H9 (cell line): ENCODE measurements around the gene LCE3E. TPM values are rescaled to one million over a fixed set of nuclear protein-coding genes. Genes with fewer than 3 reads are reported as not detected.

ENCODE experiments used
- DNase-seq: peaks from one replicate; pipeline ENCODE4 v3.0.0-alpha.2; 2017
- H2AFZ ChIP-seq: one replicate; pipeline ENCODE4 v1.6.1; 2013; ENCODE audit warnings: mild to moderate bottlenecking, low read length, control low read depth, moderate library complexity
- H2AK5ac ChIP-seq: 2 replicates; pipeline ENCODE4 v1.6.1; 2013; ENCODE audit warnings: low read length, control low read depth, mixed read lengths; ENCODE audit not compliant: insufficient read length
- H2BK120ac ChIP-seq: one replicate; pipeline ENCODE4 v1.6.1; 2013; ENCODE audit warnings: low read depth, mild to moderate bottlenecking, low read length, control low read depth, inconsistent platforms; ENCODE audit not compliant: poor library complexity, severe bottlenecking
- H2BK12ac ChIP-seq: 2 replicates; pipeline ENCODE4 v1.6.1; 2013; ENCODE audit warnings: low read length, control low read depth, mixed read lengths, low read depth; ENCODE audit not compliant: insufficient read length
- H2BK15ac ChIP-seq: 2 replicates; pipeline ENCODE4 v1.6.1; 2013; ENCODE audit warnings: low read depth, low read length, control low read depth
- H2BK20ac ChIP-seq: one replicate; pipeline ENCODE4 v1.6.1; 2013; ENCODE audit warnings: low read depth, mild to moderate bottlenecking, low read length, control low read depth, inconsistent platforms; ENCODE audit not compliant: poor library complexity, severe bottlenecking
- H2BK5ac ChIP-seq: 2 replicates; pipeline ENCODE4 v1.6.1; 2013; ENCODE audit warnings: low read length, control low read depth, mixed read lengths; ENCODE audit not compliant: insufficient read length
- H3K14ac ChIP-seq: 2 replicates; pipeline ENCODE4 v1.6.1; 2013; ENCODE audit warnings: low read length, control low read depth; ENCODE audit not compliant: insufficient read depth
- H3K18ac ChIP-seq: 2 replicates; pipeline ENCODE4 v1.6.1; 2013; ENCODE audit warnings: low read depth, mild to moderate bottlenecking, mixed read lengths, low read length, control low read depth; ENCODE audit not compliant: insufficient read length
- H3K23ac ChIP-seq: 2 replicates; pipeline ENCODE4 v1.6.1; 2013; ENCODE audit warnings: low read length, control low read depth, mixed read lengths, low read depth; ENCODE audit not compliant: insufficient read length
- H3K23me2 ChIP-seq: 2 replicates; pipeline ENCODE4 v1.6.1; 2013; ENCODE audit warnings: low read depth, mild to moderate bottlenecking, mixed read lengths, low read length, control low read depth; ENCODE audit not compliant: insufficient read length, poor library complexity, severe bottlenecking
- H3K27ac ChIP-seq: 2 replicates; pipeline ENCODE4 v1.5.1; 2013; ENCODE audit warnings: low read length, control low read depth, mixed read lengths, low read depth; ENCODE audit not compliant: insufficient read length
- H3K27me3 ChIP-seq: 2 replicates; pipeline ENCODE4 v1.6.1; 2013; ENCODE audit warnings: low read length, control low read depth, inconsistent platforms; ENCODE audit not compliant: insufficient read depth
- H3K4ac ChIP-seq: 2 replicates; pipeline ENCODE4 v1.6.1; 2013; ENCODE audit warnings: low read depth, mild to moderate bottlenecking, control low read depth, inconsistent platforms, low read length, moderate library complexity
- H3K4me1 ChIP-seq: 2 replicates; pipeline ENCODE4 v1.6.1; 2013; ENCODE audit warnings: low read length, control low read depth, inconsistent platforms; ENCODE audit not compliant: insufficient read depth
- H3K4me2 ChIP-seq: 2 replicates; pipeline ENCODE4 v1.6.1; 2013; ENCODE audit warnings: low read length, control low read depth, mixed read lengths; ENCODE audit not compliant: insufficient read length, insufficient read depth
- H3K56ac ChIP-seq: 2 replicates; pipeline ENCODE4 v1.6.1; 2013; ENCODE audit warnings: low read depth, mild to moderate bottlenecking, mixed read lengths, low read length, control low read depth; ENCODE audit not compliant: insufficient read length
- H3K79me1 ChIP-seq: 2 replicates; pipeline ENCODE4 v1.6.1; 2013; ENCODE audit warnings: low read depth, mild to moderate bottlenecking, moderate library complexity, low read length, control low read depth, inconsistent platforms; ENCODE audit not compliant: insufficient read depth, poor library complexity, severe bottlenecking
- H3K79me2 ChIP-seq: 2 replicates; pipeline ENCODE4 v1.6.1; 2013; ENCODE audit warnings: low read length, control low read depth, inconsistent platforms; ENCODE audit not compliant: insufficient read depth
- H3K9ac ChIP-seq: 2 replicates; pipeline ENCODE4 v1.6.1; 2013; ENCODE audit warnings: low read length, control low read depth, mixed read lengths; ENCODE audit not compliant: insufficient read length; ENCODE audit errors: extremely low read depth
- H3K9me3 ChIP-seq: one replicate; pipeline ENCODE4 v1.6.1; 2013; ENCODE audit warnings: low read depth, low read length, inconsistent platforms; ENCODE audit not compliant: control insufficient read depth
- H3T11ph ChIP-seq: one replicate; pipeline ENCODE4 v1.6.1; 2013; ENCODE audit warnings: mild to moderate bottlenecking, low read length, control low read depth, inconsistent platforms
- H4K20me1 ChIP-seq: one replicate; pipeline ENCODE4 v1.6.1; 2013; ENCODE audit not compliant: control insufficient read depth, insufficient read length, insufficient read depth
- H4K5ac ChIP-seq: 2 replicates; pipeline ENCODE4 v1.6.1; 2013; ENCODE audit warnings: low read depth, mild to moderate bottlenecking, mixed read lengths, low read length, control low read depth; ENCODE audit not compliant: insufficient read length
- H4K8ac ChIP-seq: replicated peaks from 2 replicates; pipeline ENCODE4 v1.6.1; 2013; ENCODE audit warnings: low read length, control low read depth, mixed read lengths, low read depth; ENCODE audit not compliant: insufficient read length
- H4K91ac ChIP-seq: 2 replicates; pipeline ENCODE4 v1.6.1; 2013; ENCODE audit warnings: low read depth, mild to moderate bottlenecking, moderate library complexity, mixed read lengths, low read length, control low read depth; ENCODE audit not compliant: insufficient read length
- H3K27ac Mint-ChIP-seq, 3 experiments: 2 replicates in 2 of 3; 3 replicates in 1 of 3; pipeline ENCODE4 v1.8.0; 2020 to 2021; ENCODE audit warnings: mixed read lengths in 3 of 3, mild to moderate bottlenecking in 1 of 3, moderate library complexity in 1 of 3
- H3K27me3 Mint-ChIP-seq: 2 replicates; pipeline ENCODE4 v1.8.0; 2021; ENCODE audit warnings: low read depth, mild to moderate bottlenecking, moderate library complexity, mixed read lengths
- H3K36me3 Mint-ChIP-seq, 3 experiments: 2 replicates in 2 of 3; 3 replicates in 1 of 3; pipeline ENCODE4 v1.8.0; 2020 to 2021; ENCODE audit warnings: low read depth in 3 of 3, mixed read lengths in 3 of 3; ENCODE audit not compliant: insufficient read depth in 1 of 3
- H3K4me1 Mint-ChIP-seq, 2 experiments: 2 replicates each; pipeline ENCODE4 v1.8.0; 2020; ENCODE audit warnings: mixed read lengths in 2 of 2
- H3K4me3 Mint-ChIP-seq, 2 experiments: 2 replicates in 1 of 2; 3 replicates in 1 of 2; pipeline ENCODE4 v1.8.0; 2020 to 2021; ENCODE audit warnings: mild to moderate bottlenecking in 2 of 2, mixed read lengths in 2 of 2, moderate library complexity in 1 of 2
- H3K9me3 Mint-ChIP-seq, 2 experiments: 2 replicates in 1 of 2; 3 replicates in 1 of 2; pipeline ENCODE4 v1.8.0; 2020; ENCODE audit warnings: mild to moderate bottlenecking in 2 of 2, mixed read lengths in 2 of 2, moderate library complexity in 1 of 2
- WGBS: extraction: QIAGEN DNeasy Blood & Tissue Kit; methylation state at CpG from one replicate; pipeline ENCODE4 v1.1.7; 2013; ENCODE audit warnings: missing lambda C conversion rate, low lambda C conversion rate, mixed read lengths; ENCODE audit not compliant: insufficient read length; ENCODE audit errors: extremely low coverage; 5-methylcytosine and 5-hydroxymethylcytosine counted together
- total RNA-seq: library from RNA; stranded (reverse); gene quantifications from 2 replicates; pipeline ENCODE4 v1.2.1, GENCODE V29; 2021
- TF ChIP-seq, protein P1 (sequence below): fragments of 200-600 bp; sonication (generic); conservative IDR thresholded peaks from 3 replicates; pipeline ENCODE4 v1.8.0; 2021; ENCODE audit warnings: antibody characterized with exemption, mild to moderate bottlenecking

LCE3E gene
- total RNA-seq, 1 experiment from 2014 or later, result not detected

DNA sequence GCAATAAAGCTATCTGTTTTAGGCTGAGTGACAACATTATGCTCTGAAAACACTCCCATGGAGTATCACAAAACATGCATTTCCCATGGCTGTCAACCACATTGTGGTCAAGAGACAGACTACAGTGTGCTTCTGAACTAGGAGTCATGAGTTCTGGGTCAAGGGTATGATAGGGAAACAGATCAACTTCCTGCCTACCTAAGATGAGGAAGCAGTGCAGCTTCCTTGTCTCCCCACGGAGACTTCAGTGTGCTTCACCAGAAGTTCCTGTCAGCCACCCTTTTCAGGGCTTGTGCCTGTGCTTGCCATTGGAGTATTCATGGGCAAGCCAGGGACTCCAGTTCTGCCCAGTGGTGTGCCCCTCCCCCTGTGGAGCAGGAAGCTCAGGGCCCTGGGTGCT, 19.9 kb downstream of the LCE3E start:
- Mint-ChIP-seq H3K27ac (no peak overlapping the region), H3K27me3 (peaks cover 3% of the 10 kb centered on the region), H3K36me3 (peaks cover 3 to 15% (median 14%) of the 10 kb centered on the region in 3 experiments; a peak in 5 of 7 replicates), H3K4me3 (no peak overlapping the region), H3K4me1 (no peaks in the 10 kb centered on the region), H3K9me3 (peaks cover 85 to 87% of the 10 kb centered on the region in 2 experiments)
- Histone ChIP-seq H3K27ac (no peak overlapping the region), H2BK5ac (no peak overlapping the region), H3K4me2 (no peak overlapping the region), H4K8ac (no peak overlapping the region), H4K91ac (no peak overlapping the region), H3K14ac (no peak overlapping the region), H3K4ac (no peak overlapping the region), H2BK15ac (no peak overlapping the region), H3K56ac (no peak overlapping the region), H2AK5ac (no peak overlapping the region), H3K4me1 (no peaks in the 10 kb centered on the region), H3T11ph (no peak overlapping the region), H2BK20ac (no peak overlapping the region), H2BK120ac (no peak overlapping the region), H3K9me3 (peaks cover 57% of the 10 kb centered on the region), H3K23ac (no peak overlapping the region), H3K79me1 (no peaks in the 10 kb centered on the region), H4K20me1 (no peaks in the 10 kb centered on the region), H3K23me2 (no peaks in the 10 kb centered on the region), H3K79me2 (no peaks in the 10 kb centered on the region), H3K27me3 (no peaks in the 10 kb centered on the region), H2BK12ac (no peak overlapping the region), H4K5ac (no peak overlapping the region), H3K9ac (no peak overlapping the region), H2AFZ (no peak overlapping the region), H3K18ac (no peak overlapping the region)
- WGBS, result no CpG with 5 or more reads among the region's 1 CpG
- TF ChIP-seq, protein P1, sequence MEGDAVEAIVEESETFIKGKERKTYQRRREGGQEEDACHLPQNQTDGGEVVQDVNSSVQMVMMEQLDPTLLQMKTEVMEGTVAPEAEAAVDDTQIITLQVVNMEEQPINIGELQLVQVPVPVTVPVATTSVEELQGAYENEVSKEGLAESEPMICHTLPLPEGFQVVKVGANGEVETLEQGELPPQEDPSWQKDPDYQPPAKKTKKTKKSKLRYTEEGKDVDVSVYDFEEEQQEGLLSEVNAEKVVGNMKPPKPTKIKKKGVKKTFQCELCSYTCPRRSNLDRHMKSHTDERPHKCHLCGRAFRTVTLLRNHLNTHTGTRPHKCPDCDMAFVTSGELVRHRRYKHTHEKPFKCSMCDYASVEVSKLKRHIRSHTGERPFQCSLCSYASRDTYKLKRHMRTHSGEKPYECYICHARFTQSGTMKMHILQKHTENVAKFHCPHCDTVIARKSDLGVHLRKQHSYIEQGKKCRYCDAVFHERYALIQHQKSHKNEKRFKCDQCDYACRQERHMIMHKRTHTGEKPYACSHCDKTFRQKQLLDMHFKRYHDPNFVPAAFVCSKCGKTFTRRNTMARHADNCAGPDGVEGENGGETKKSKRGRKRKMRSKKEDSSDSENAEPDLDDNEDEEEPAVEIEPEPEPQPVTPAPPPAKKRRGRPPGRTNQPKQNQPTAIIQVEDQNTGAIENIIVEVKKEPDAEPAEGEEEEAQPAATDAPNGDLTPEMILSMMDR, result no peak
- no peak for DNase-seq
